ENCODE results near the gene FAM177B.

- TF ChIP-seq CTCF (IDR thresholded peaks at IDR 0.05; ENCODE audit: borderline replicate concordance, extremely low read depth, low read length, poor library complexity, severe bottlenecking) (no peak), EZH2 (IDR thresholded peaks at IDR 0.05; ENCODE audit: borderline replicate concordance, low read depth, low read length, severe bottlenecking) (no peak)
Observed at GRCh38 chr1:222734740-222735139, 2.3 kb upstream of the FAM177B start.
